ENCODE measurements around the gene NOC4L.

- TF ChIP-seq CTCF (IDR thresholded peaks at IDR 0.05) = no peak
- TF ChIP-seq POLR2A (IDR thresholded peaks at IDR 0.05) = no peak
These were observed 28.4 kb downstream of the NOC4L start for GRCh38 chr12:132172619-132173018.
